CD14-positive monocyte (primary cell): ENCODE results near the gene TEDDM1. TPM values are rescaled to one million over a fixed set of nuclear protein-coding genes. Genes with fewer than 3 reads are reported as not detected.

Experiments used
- DNase-seq, 3 donors: peaks; one replicate each; pipeline ENCODE4 v3.0.0-alpha.2; 2011 to 2022
- H2AFZ ChIP-seq: 2 replicates; pipeline ENCODE4 v1.6.0; 2012; ENCODE audit warnings: mild to moderate bottlenecking, low read depth, low read length, inconsistent platforms; ENCODE audit not compliant: insufficient read depth, poor library complexity, severe bottlenecking
- H3K27ac ChIP-seq, 2 donors: 1 replicate in 1 of 2; 2 replicates in 1 of 2; pipeline ENCODE4 v1.5.1; 2012 to 2013; ENCODE audit warnings: low read length in 2 of 2, control low read depth in 1 of 2, inconsistent platforms in 1 of 2, low read depth in 1 of 2, mild to moderate bottlenecking in 1 of 2
- H3K27me3 ChIP-seq, 2 donors: one replicate each; pipeline versions ENCODE4 v1.6.0 to v1.6.1; 2011 to 2013; ENCODE audit warnings: low read length in 2 of 2; ENCODE audit not compliant: control insufficient read depth in 2 of 2, insufficient read depth in 2 of 2
- H3K36me3 ChIP-seq, 2 donors: replicated peaks in 1 of 2; 1 replicate in 1 of 2; 2 replicates in 1 of 2; pipeline versions ENCODE4 v1.5.1 to v1.6.1; 2012 to 2013; ENCODE audit warnings: low read length in 2 of 2, control low read depth in 1 of 2, inconsistent platforms in 1 of 2, mild to moderate bottlenecking in 1 of 2; ENCODE audit not compliant: insufficient read depth in 2 of 2, control insufficient read depth in 1 of 2
- H3K4me1 ChIP-seq, 2 donors: 1 replicate in 1 of 2; 2 replicates in 1 of 2; pipeline versions ENCODE4 v1.5.1 to v1.6.1; 2012 to 2013; ENCODE audit warnings: low read length in 2 of 2, control low read depth in 1 of 2, inconsistent platforms in 1 of 2, mild to moderate bottlenecking in 1 of 2, moderate library complexity in 1 of 2; ENCODE audit not compliant: insufficient read depth in 2 of 2, control insufficient read depth in 1 of 2
- H3K4me2 ChIP-seq: replicated peaks from 2 replicates; pipeline ENCODE3; 2012; ENCODE audit warnings: low read length, moderate library complexity, mild to moderate bottlenecking; ENCODE audit not compliant: poor library complexity, severe bottlenecking; ENCODE audit errors: extremely low read depth
- H3K4me3 ChIP-seq, 3 experiments: fragments of 200-600 bp in 1 of 3; sonication (generic) in 1 of 3; replicated peaks in 1 of 3; 1 replicate in 2 of 3; 2 replicates in 1 of 3; pipeline ENCODE4 v1.5.1; 2011 to 2013; ENCODE audit warnings: low read length in 3 of 3, mild to moderate bottlenecking in 3 of 3, control low read depth in 2 of 3, low read depth in 2 of 3, inconsistent platforms in 1 of 3, moderate library complexity in 1 of 3
- H3K79me2 ChIP-seq: 2 replicates; pipeline ENCODE4 v1.6.0; 2012; ENCODE audit warnings: mild to moderate bottlenecking, control low read depth, inconsistent platforms, low read length, moderate library complexity; ENCODE audit not compliant: insufficient read depth
- H3K9ac ChIP-seq: 2 replicates; pipeline ENCODE4 v1.6.0; 2017; ENCODE audit warnings: low read length, mild to moderate bottlenecking; ENCODE audit not compliant: insufficient read depth, poor library complexity, severe bottlenecking
- H3K9me3 ChIP-seq, 2 donors: replicated peaks in 1 of 2; 1 replicate in 1 of 2; 2 replicates in 1 of 2; pipeline versions ENCODE4 v1.5.1 to v1.6.1; 2012 to 2013; ENCODE audit warnings: low read length in 2 of 2, control low read depth in 1 of 2; ENCODE audit not compliant: control insufficient read depth in 1 of 2, insufficient read depth in 1 of 2
- H4K20me1 ChIP-seq: 2 replicates; pipeline ENCODE4 v1.6.0; 2012; ENCODE audit warnings: mild to moderate bottlenecking, low read length, control low read depth, moderate library complexity; ENCODE audit not compliant: insufficient read depth
- H3K27ac Mint-ChIP-seq, 7 donors: one replicate each; pipeline ENCODE4 v1.8.0; 2020; ENCODE audit warnings: mild to moderate bottlenecking in 7 of 7, mixed read lengths in 7 of 7, moderate library complexity in 6 of 7, inconsistent platforms in 2 of 7
- H3K27me3 Mint-ChIP-seq, 3 donors: one replicate each; pipeline ENCODE4 v1.8.0; 2021 to 2022; ENCODE audit warnings: low read depth in 3 of 3, mild to moderate bottlenecking in 3 of 3, mixed read lengths in 3 of 3, moderate library complexity in 3 of 3, inconsistent platforms in 1 of 3
- H3K36me3 Mint-ChIP-seq, 2 donors: one replicate each; pipeline ENCODE4 v1.8.0; 2020; ENCODE audit warnings: mixed read lengths in 2 of 2, inconsistent platforms in 1 of 2, mild to moderate bottlenecking in 1 of 2
- H3K4me1 Mint-ChIP-seq: one replicate; pipeline ENCODE4 v1.8.0; 2020; ENCODE audit warnings: mild to moderate bottlenecking, mixed read lengths
- H3K4me3 Mint-ChIP-seq, 2 donors: one replicate each; pipeline ENCODE4 v1.8.0; 2020; ENCODE audit warnings: mild to moderate bottlenecking in 2 of 2, mixed read lengths in 2 of 2, moderate library complexity in 1 of 2
- H3K9me3 Mint-ChIP-seq, 7 donors: one replicate each; pipeline ENCODE4 v1.8.0; 2020 to 2022; ENCODE audit warnings: mixed read lengths in 7 of 7, mild to moderate bottlenecking in 6 of 7, moderate library complexity in 6 of 7, inconsistent platforms in 2 of 7
- WGBS: methylation state at CpG from one replicate; pipeline ENCODE4 v1.1.5; 2013; ENCODE audit warnings: missing lambda C conversion rate; ENCODE audit not compliant: insufficient coverage; 5-methylcytosine and 5-hydroxymethylcytosine counted together
- intact Hi-C, 2 donors: fragments of 100-400 bp; cut with micrococcal nuclease; formaldehyde crosslinking; loops; one replicate each; pipeline versions ENCODE4 v1.15.0 to v1.15.1; 2023
- polyA plus RNA-seq, 3 donors: library from polyadenylated mRNA; depleted of rRNA in 1 of 3; unstranded in 2 of 3; stranded (reverse) in 1 of 3; fragments of 300-500 nt in 2 of 3; fragments of >200 nt in 1 of 3; fragmentation: Illumina TruSeq in 2 of 3; gene quantifications; 1 replicate in 2 of 3; 2 replicates in 1 of 3; pipeline ENCODE4 v1.2.3, GENCODE V29; 2012 to 2021
- TF ChIP-seq, protein P1 (sequence below): fragments of 200-600 bp; IDR thresholded peaks from one replicate; pipeline ENCODE4 v1.8.0; 2022; ENCODE audit warnings: antibody characterized with exemption, mild to moderate bottlenecking

TEDDM1 gene
- polyA plus RNA-seq, 3 donors, result 0.07 TPM; not detected in 2

DNA sequence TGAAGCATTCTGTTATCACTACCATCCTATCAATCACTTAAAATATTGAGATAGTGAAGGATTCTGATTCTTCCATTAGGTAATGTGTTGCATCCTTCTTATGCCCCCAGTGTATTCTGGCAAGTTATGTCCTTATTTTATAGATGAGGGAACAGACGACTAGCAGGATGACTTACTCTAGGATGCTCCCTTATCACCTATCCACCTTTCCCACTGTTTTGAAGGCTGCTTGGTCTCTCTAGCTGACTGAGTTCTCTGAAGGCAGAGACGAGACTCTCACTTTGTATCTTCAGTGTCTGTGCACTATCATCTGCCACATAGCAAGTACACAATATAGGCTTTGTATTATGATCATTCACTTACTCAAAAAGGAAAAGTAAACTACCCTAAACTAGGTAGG lies 12.9 kb downstream of the TEDDM1 start:
- intact Hi-C loops, result no loop called here
- Mint-ChIP-seq H3K9me3 (peaks cover 0 to 5% (median 0%) of the 10 kb centered on the region in 7 donors), H3K4me3 (no peak overlapping the region), H3K27me3 (peaks cover 0 to 3% (median 0%) of the 10 kb centered on the region in 3 donors), H3K36me3 (peaks cover 70 to 80% of the 10 kb centered on the region in 2 donors), H3K27ac (peak overlapping the region in 1 of 7 donors; percentile 25), H3K4me1 (peaks cover 40% of the 10 kb centered on the region)
- no peak overlapping the region for H2AFZ ChIP-seq
- no peaks in the 10 kb centered on the region for H3K27me3 ChIP-seq
- H4K20me1 ChIP-seq, result peaks cover 88% of the 10 kb centered on the region
- H3K4me3 ChIP-seq, result no peak overlapping the region
- H3K27ac ChIP-seq, result no peak overlapping the region
- DNase-seq, result no peak
- TF ChIP-seq, protein P1, sequence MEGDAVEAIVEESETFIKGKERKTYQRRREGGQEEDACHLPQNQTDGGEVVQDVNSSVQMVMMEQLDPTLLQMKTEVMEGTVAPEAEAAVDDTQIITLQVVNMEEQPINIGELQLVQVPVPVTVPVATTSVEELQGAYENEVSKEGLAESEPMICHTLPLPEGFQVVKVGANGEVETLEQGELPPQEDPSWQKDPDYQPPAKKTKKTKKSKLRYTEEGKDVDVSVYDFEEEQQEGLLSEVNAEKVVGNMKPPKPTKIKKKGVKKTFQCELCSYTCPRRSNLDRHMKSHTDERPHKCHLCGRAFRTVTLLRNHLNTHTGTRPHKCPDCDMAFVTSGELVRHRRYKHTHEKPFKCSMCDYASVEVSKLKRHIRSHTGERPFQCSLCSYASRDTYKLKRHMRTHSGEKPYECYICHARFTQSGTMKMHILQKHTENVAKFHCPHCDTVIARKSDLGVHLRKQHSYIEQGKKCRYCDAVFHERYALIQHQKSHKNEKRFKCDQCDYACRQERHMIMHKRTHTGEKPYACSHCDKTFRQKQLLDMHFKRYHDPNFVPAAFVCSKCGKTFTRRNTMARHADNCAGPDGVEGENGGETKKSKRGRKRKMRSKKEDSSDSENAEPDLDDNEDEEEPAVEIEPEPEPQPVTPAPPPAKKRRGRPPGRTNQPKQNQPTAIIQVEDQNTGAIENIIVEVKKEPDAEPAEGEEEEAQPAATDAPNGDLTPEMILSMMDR, result no peak
- no CpG with 5 or more reads among the region's 2 CpGs for WGBS
- peaks cover 19 to 27% of the 10 kb centered on the region in 2 donors for H3K4me1 ChIP-seq
- H3K36me3 ChIP-seq, result peaks cover 60 to 65% of the 10 kb centered on the region in 2 donors
- H3K79me2 ChIP-seq, result peaks cover 61% of the 10 kb centered on the region
- H3K9ac ChIP-seq, result no peak overlapping the region
- H3K9me3 ChIP-seq, result no peaks in the 10 kb centered on the region
- peak overlapping the region; percentile 5 for H3K4me2 ChIP-seq

DNA sequence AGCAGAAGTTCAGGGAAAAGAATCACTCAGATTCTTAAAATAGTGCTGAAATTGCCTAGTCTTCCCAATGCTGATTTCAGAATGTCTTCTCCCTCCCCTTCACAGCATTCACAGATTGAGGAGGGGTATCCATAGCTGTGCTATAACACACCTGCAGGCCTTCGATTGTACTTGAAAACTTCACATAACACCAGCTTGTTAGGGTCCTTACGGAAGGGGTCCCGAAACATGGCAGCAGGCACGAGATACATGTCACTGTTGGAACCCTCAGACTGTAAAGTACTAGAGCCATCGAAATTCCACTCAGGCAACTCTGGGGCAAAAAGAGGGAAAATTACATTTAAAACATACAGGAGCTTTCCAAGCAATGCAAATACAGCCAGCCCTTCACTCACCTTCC lies 13.5 kb downstream of the TEDDM1 start:
- peaks cover 65 to 70% of the 10 kb centered on the region in 2 donors for H3K36me3 ChIP-seq
- intact Hi-C loops, result no loop called here
- no peaks in the 10 kb centered on the region for H3K27me3 ChIP-seq
- no peaks in the 10 kb centered on the region for H3K9me3 ChIP-seq
- Mint-ChIP-seq H3K9me3 (peaks cover 0 to 5% (median 0%) of the 10 kb centered on the region in 7 donors), H3K27ac (no peak overlapping the region), H3K4me3 (peak overlapping the region in 1 of 2 donors; percentile 3), H3K27me3 (peaks cover 0 to 5% (median 0%) of the 10 kb centered on the region in 3 donors), H3K4me1 (peaks cover 40% of the 10 kb centered on the region), H3K36me3 (peaks cover 76 to 85% of the 10 kb centered on the region in 2 donors)
- WGBS, result 100% methylated on average over 4 of the region's 5 CpGs
- no peak overlapping the region for H3K9ac ChIP-seq
- H3K4me1 ChIP-seq, result peaks cover 14 to 21% of the 10 kb centered on the region in 2 donors
- TF ChIP-seq, protein P1, result no peak
- no peak overlapping the region for H2AFZ ChIP-seq
- H4K20me1 ChIP-seq, result peaks cover 94% of the 10 kb centered on the region
- H3K4me3 ChIP-seq, result no peak overlapping the region
- peaks cover 58% of the 10 kb centered on the region for H3K79me2 ChIP-seq
- no peak for DNase-seq
- H3K27ac ChIP-seq, result peak overlapping the region in 1 of 2 donors; percentile 24
- H3K4me2 ChIP-seq, result no peak overlapping the region
